ENCODE data around the gene HDAC11. TPM values are rescaled to one million over a fixed set of nuclear protein-coding genes. Genes with fewer than 3 reads are reported as not detected.

Gene HDAC11
- total and polyA plus RNA-seq, 2 of the 13 experiments (the other 11 are each of a cell fraction or from before 2014, with no cell fraction given): 13.7 to 33.1 TPM

DNA sequence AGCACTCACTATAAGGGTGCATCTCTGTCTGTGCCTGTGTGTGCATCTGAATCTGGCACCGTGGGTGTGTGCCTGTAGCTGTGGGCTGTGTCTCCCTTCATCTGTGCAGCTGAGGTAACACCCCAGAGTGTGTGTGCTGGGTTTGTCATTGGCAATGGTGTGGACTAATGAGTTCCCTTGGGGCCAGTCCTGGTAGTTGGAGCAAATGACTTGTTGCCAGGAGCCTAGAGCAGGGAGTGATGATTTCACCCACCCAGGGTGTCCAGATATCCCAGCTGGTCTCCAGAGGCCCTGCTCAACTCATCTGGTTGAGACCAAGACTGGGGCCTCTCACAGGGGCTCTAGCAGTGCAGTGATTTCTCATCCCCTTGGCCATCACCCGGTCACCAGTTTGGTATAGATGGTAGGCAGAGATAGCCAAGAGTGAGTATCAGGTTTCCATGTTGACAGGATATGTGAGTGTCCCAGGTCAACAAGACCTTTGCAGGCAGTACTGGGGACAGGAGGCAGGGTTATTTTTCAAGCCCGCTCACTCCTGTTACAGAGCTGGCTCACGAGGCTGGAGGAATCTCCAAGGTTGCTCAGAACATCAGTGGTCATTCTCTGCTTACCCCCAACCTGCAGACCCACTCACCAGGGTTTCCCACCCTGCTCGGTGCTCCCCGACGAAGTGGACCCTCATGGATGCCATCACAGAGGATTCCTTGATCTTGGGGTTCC lies 4.1 kb upstream of the HDAC11 start (continued):
- TF ChIP-seq, protein P1, sequence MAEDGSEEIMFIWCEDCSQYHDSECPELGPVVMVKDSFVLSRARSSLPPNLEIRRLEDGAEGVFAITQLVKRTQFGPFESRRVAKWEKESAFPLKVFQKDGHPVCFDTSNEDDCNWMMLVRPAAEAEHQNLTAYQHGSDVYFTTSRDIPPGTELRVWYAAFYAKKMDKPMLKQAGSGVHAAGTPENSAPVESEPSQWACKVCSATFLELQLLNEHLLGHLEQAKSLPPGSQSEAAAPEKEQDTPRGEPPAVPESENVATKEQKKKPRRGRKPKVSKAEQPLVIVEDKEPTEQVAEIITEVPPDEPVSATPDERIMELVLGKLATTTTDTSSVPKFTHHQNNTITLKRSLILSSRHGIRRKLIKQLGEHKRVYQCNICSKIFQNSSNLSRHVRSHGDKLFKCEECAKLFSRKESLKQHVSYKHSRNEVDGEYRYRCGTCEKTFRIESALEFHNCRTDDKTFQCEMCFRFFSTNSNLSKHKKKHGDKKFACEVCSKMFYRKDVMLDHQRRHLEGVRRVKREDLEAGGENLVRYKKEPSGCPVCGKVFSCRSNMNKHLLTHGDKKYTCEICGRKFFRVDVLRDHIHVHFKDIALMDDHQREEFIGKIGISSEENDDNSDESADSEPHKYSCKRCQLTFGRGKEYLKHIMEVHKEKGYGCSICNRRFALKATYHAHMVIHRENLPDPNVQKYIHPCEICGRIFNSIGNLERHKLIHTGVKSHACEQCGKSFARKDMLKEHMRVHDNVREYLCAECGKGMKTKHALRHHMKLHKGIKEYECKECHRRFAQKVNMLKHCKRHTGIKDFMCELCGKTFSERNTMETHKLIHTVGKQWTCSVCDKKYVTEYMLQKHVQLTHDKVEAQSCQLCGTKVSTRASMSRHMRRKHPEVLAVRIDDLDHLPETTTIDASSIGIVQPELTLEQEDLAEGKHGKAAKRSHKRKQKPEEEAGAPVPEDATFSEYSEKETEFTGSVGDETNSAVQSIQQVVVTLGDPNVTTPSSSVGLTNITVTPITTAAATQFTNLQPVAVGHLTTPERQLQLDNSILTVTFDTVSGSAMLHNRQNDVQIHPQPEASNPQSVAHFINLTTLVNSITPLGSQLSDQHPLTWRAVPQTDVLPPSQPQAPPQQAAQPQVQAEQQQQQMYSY (CRISPR knock-in tag; IDR thresholded peaks at IDR 0.05): no peak
- no peak for TF ChIP-seq ZFYVE20 (CRISPR knock-in tag; IDR thresholded peaks at IDR 0.05; ENCODE audit: borderline replicate concordance, low read depth)
- peak; percentile 62 for TF ChIP-seq PATZ1 (CRISPR knock-in tag; IDR thresholded peaks at IDR 0.05)
- TF ChIP-seq ATRX (CRISPR knock-in tag; IDR thresholded peaks at IDR 0.05; ENCODE audit: borderline replicate concordance): no peak
- peak; percentile 99 for TF ChIP-seq FOXA3 (CRISPR knock-in tag; IDR thresholded peaks at IDR 0.05)
- TF ChIP-seq ZBTB49 (CRISPR knock-in tag; IDR thresholded peaks at IDR 0.05; ENCODE audit: borderline replicate concordance): no peak
- TF ChIP-seq CREB1 (IDR thresholded peaks at IDR 0.05): no peak
- no peak for TF ChIP-seq CREB1 (CRISPR knock-in tag; IDR thresholded peaks at IDR 0.05)
- TF ChIP-seq SIX1 (CRISPR knock-in tag; IDR thresholded peaks at IDR 0.05; ENCODE audit: borderline replicate concordance): peak; percentile 100
- peak; percentile 93 for TF ChIP-seq PRDM10 (CRISPR knock-in tag; IDR thresholded peaks at IDR 0.05; ENCODE audit: low read depth)
- no peak for TF ChIP-seq GTF3A (CRISPR knock-in tag; conservative IDR thresholded peaks at IDR 0.05)
- TF ChIP-seq PHB2 (IDR thresholded peaks at IDR 0.05; ENCODE audit: partially characterized antibody): no peak
- peak; percentile 62; the same call in 1 of the 2 replicates for TF ChIP-seq ZSCAN9 (CRISPR knock-in tag; IDR thresholded peaks at IDR 0.05; ENCODE audit: borderline replicate concordance)
- TF ChIP-seq, protein P2, sequence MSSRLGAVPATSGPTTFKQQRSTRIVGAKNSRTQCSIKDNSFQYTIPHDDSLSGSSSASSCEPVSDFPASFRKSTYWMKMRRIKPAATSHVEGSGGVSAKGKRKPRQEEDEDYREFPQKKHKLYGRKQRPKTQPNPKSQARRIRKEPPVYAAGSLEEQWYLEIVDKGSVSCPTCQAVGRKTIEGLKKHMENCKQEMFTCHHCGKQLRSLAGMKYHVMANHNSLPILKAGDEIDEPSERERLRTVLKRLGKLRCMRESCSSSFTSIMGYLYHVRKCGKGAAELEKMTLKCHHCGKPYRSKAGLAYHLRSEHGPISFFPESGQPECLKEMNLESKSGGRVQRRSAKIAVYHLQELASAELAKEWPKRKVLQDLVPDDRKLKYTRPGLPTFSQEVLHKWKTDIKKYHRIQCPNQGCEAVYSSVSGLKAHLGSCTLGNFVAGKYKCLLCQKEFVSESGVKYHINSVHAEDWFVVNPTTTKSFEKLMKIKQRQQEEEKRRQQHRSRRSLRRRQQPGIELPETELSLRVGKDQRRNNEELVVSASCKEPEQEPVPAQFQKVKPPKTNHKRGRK (CRISPR knock-in tag; IDR thresholded peaks at IDR 0.05): no peak
- peak; percentile 13; the same call in 1 of the 2 replicates for TF ChIP-seq SMC3 (IDR thresholded peaks at IDR 0.05; ENCODE audit: low read length)

All from HepG2 (cell line).